GM19452 (cell line): ENCODE results near the gene GSTO2.

ENCODE experiments used
- ATAC-seq: cut with Tn5 transposase; IDR thresholded peaks from one replicate; pipeline ENCODE4 v1.9.1; 2021; ENCODE audit not compliant: unreplicated experiment

Gene GSTO2

DNA sequence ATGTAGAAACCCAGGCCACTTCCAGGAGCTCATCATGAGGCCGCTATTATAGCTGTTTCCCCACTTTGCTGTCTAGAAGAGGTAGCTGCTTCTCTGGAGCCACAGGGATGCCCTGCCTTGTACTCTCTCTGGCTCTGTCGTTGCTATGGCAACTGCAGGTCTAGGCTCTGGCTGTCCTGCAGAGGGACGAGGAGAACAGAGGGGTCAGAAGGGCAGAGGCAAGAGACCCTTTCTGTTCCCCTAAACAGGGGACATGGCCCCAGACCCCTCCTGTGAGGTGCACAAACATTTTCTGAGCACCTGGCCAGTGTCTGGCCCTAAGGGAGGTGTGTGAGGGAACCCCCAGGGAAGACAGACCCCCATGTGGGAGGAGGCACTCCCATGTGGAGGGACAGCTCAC, 37.9 kb downstream of the GSTO2 start:
- ATAC-seq: no peak

DNA sequence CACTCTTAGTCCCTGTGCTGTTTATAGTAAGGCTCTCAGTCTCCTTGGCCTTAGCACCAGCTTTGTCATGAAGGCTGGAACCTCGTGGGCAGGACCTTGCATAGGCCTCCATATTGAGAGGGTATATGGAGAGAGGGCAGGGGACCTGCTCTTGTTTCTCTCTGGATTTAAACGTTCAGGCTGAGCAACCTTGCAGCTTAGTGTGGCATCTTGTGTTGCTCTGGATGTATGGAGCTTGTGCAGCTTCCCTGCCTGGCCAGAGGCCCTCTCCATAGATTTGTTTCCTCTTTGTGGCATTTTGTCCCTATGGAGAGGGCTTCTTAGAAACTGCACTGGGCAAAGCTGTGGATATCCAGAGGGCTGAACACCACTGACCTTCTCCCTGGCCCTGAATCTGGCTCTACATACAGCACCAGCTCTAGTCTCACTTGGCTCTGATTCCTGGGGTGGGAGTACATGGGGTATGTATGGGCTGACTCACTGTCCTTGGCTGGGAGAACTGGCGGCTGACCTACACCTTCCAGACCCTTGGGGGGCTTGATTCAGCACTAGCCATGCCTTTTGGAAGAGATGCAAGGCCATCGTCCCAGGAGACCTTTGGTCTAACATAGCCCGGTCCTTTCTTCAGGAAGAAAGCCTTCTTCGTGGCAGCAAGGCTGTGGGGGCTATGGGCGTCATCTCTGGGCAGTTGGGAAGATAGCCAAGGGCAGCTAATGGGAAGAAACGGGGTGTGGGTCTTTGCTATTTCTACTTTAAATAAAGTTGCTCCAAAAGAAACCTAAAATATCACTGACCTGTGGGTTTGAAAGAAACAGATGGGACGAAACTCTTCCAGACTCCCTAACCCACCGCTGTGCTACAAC, 38.8 kb downstream of the GSTO2 start:
- no peak for ATAC-seq

DNA sequence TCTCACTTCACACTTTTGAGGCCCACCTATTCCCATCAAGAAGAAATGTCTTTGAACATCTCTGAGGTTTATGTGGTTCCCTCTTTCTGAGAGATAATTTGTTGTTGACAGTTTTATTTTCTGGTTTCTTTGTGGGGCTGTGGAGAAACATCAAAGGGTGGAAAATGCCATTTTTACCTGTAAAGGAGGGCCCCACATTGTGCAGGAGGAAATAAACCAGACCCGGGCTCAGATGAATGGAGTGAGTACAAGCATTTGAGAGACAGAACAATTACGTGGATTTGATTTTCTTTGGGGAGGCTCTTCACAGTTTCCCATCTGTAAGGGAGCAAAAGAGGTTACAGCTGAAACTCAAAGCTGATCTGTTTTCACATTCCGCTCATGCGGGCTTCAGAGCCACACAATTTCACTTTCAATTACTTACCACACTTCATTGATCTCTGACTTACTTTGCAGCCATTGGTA, 39.5 kb downstream of the GSTO2 start:
- ATAC-seq: peak; percentile 64

DNA sequence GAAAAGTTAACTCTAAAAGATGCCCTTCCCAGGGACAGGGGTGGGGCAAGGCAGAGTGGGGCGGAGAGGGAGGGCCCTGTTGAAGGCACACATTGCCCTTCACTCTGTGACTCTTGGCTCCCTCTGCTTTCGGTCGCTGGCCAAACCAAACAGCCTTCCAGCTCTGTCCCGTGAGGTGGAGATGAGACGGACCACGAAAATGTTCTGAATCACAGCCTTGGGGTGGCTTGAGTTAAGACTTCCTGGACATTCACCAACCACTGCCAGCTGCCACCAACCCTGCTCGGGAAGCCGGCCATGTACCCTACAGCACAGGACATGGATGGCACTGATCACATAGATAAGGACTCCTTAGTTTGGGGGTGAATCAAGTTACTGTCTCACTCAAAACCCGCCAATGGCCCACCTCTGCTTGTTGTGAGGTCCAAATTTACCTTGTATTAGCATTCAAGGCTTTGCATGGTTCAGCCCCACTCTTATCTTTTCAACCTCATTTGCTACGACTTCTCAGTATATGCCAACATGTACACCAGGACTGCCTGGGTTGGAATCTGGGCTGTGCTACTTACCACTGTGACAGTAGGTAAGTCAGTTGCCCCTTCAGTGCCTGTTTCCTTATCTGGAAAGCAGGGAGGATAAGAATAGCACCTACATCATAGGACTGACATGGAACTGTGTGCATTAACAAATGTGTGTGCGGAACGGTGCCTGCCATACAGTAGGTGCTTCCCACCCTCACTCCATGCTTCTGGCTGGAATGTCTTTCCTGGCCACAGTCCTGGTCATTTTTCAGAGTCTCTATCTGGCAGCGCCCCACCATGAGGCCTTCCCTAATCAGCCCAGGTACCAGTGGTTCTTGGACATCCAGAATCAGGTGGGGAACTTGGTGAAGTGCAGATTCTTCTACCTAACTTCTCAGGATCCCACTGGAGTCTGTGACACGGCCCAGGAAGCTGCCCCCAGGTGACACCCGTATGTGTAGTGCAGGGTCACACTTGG, 41.3 kb downstream of the GSTO2 start:
- no peak for ATAC-seq

DNA sequence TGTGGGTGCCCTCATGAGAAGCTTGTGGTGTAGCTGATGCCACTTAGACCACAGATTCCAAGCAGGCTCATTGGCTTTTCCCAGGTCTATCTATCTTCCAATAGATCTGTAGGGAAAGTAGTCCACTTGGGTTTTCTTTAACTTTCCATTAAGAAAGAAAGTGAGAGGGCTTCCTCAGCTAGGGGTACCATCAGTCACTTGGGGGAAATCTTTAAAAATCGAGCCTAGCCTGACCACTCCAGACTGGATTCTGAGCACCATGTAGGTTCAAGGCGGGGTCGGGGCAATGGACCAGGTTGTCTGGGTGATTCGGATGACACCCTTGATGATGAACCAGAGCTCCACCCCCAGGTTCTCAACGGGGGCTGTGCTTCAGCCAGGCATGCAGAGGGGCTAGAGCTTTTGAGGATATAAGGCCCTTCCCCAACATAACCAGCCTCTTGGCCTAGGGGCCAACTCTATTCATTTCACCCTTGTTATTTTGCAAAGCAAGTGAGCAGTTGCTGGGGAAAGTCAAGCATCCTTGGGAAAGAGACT, 42.3 kb downstream of the GSTO2 start:
- ATAC-seq: no peak

DNA sequence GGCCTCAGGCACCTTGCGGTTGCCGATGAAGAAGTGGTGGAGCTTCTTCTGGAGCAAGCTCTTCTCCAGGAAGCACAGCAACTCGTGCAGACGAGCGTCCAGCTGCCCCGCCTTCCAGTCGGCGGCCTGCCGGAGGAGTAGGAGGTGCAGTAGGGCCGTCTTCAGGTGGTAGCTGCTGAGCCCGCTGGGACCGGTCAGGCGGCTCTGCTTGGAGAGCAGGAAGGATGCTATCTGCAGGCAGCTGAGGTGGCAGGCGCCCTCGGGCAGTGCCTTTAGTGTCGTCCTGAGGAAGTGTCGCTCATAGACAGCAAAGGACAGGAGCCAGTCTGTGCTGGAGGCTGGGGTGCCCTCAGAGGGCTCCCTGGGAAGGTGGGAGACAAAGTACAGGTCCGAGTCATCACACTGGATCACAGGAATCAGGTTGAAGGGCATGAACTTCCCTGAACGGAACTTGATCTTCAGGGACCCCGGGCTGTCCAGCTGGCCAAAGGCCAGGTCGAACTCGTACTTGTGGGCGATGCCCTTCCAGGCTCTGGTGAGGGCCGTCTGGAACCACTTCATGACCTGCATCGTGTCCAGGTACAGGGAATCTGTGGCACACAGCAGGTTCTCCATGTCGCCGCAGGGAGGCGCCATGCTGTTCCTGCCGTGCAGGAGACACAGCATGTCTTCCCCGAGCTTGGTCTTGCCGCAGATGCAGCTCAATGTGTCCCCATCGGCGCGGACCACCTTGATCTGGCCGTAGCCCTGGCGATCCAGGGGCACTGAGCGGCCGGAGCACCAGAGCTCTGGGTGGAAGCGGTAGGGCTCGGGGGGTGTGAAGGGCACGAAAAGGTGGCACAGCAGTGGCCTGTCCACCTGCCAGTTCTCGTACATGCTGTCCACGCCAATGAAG, 45.9 kb downstream of the GSTO2 start:
- no peak for ATAC-seq

DNA sequence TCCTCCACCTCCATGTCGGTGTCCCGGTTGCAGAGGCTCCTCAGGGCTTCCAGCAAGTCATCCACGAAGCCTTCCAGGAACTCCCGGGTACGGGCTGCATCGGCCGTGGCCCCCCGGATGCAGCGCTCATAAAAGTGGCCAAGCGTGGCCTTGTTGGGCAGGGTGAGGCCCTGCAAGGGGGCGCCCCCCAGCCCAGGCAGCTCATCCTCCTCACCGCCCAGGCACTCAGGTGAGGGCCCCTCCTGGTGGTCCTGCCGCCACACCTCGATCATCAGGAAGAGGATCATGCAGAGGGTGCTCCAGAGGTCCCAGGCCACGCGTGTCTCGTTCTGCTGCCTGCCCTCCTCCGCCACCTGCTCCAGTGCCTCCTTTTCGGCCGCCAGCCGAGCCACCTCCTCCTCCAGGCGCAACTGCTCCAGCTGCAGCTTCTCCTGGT, 46.5 kb downstream of the GSTO2 start:
- no peak for ATAC-seq

DNA sequence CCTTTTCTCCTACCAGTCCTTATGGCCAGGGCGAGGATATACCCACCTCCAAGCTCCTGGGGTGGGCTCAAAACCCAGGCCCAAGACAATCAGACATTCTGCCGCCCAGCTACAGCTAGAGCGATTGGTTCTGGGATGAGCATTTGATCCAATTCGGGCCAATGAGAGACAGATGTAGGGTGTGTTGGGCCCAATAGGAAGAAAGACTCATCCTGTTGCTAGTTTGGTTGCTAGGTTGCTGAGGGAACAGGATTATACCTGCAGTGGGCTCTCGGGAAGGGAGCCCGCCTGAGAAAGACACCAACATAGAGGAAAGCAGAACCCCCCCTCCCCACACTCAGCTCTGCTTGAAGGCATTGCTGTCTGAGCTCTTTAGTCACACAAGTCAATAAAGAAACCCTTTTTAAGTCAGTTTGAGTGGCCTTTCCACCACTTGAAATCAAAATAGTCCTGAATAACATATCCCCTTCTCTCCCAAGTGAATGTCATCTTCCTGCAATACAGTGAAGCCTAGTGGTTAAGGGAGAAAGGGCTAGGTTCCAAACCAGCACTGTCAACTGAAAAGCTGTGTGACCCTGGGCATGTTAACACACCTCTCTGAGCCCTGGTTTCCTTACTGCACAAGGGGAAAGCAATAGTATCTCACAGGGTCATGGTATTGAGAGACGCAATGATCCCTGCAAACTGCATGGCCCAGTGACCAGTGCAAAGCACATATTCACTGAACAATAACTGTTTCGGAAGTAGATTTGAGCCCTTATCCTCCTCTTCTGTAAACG, 47.5 kb downstream of the GSTO2 start:
- ATAC-seq: no peak

DNA sequence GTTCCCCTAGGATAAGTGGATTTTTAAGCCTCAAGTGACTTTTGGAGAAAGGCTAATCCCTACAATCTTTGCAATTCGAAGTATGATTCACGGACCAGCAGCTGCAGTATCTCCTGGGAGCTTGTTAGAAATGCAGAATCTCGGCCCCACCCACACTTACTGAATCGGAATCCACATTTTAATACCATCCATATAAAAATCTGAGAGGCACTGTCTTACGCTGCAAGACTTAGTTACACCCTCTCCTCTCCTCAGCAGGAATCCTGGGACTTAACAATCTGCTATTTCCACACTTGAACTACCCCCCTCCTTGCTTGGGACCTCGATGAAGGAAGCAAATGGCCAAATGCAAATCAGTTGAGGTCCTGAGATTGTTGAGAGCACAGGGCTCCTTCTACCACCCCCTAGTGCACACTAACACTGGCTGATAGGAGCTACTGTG, 48.3 kb downstream of the GSTO2 start:
- no peak for ATAC-seq

DNA sequence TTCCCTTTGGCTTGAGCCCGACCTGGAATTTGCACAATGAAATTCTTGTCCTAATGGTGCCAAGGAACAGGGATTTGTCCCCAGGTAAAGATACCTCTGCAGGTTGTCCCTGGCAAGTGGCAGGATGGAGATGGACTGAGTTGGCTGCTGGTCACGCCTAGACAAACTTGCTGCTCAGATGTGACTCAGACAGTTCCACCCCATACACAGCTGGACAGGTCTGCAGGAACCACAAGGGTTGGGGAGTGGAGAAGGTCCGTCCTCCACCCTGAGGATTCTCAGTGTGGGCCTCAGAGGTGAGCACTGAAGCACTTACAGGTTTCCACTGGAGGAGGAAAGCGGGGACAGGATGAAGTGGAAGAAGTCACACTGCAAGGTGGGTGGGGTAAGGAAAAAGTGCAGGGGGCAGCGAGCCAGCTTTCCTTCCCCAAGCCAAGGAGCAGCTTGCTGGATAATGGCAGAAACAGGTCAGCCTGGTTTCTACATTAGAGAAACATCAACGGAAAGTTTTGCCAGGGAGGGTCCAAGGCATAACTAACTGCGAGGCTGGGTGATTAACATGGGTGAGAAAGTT, 48.8 kb downstream of the GSTO2 start:
- ATAC-seq: no peak

DNA sequence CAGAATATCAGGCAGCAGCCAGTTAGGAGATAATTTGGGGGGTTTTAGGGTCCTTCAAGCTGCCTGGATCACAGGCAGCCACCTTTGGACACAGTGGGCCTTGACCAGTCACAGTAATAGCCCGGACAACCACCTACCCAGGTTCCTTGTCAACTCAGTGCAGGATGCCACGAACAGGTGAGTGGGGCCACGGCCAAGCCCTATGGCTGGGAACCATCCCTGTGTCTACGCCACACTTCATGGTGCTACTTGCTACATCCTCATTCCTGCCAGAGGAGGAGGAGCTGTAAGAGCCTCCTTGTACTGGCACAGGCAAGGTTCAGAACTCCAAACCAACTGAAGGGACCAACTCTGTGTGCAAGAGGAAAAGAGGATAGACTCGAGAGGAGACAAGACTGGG, 49.3 kb downstream of the GSTO2 start:
- no peak for ATAC-seq

DNA sequence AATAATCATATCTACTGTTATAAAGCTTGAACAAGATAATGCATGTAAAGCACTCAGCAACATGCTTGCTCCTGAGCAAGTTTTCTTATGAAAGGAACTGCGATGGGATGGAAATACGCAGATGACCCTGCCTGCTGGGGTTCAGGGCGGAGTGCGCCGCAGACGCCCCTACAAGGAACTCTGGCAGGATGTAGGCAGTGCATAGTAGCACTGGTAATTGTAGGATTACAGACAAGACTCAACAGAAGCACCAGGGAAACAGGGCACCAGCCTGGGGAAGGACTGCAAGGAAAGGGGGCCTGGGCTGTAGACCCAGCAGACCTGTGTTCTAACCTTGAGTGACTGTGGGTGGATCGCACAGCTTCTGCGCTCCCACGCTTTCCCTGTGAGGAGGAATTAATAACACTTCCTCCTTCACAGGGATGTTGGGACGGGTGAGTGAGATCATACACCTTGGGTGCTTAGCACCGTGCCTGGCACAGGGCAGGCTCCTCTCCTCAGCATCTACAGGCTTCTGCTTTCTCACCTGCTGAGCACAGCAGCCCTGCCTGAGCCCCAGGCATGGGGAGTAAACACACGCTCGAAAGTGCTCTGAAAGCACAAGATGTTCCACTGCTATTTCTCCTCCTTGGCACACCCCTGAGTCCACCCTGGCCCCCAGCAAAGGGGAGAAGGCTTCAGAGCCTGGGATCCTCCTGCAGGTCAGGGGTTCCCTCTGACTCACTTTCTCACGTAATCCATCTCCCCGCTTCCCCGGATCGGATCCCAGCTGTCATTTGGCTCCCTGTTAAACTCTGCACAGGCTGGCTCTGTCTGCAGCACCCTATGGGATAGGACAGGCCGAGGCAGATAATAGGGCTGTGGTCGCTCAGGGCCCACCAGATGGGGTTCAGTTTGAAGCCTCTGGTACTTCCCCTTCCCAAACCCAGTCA, 50.1 kb downstream of the GSTO2 start:
- no peak for ATAC-seq

DNA sequence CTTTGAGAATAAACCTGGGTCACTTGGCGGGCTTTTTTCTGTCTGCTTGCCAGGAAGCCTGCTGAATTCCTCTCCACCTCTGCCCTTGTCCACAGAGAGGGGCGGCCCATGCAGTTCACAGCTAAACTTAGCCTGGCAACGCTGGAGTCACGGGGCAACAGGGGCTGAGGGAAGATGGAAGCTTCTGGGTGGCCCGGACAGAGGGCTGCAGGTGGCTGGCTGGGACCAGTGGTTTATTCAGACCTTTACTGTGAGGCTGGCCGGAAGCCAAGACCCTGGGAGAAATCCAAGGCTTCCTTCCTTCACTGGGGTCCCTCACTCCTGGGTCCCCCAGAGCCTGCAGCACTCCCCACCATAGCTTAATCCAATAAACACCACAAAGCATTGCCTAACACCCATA, 52.2 kb downstream of the GSTO2 start:
- ATAC-seq: no peak

DNA sequence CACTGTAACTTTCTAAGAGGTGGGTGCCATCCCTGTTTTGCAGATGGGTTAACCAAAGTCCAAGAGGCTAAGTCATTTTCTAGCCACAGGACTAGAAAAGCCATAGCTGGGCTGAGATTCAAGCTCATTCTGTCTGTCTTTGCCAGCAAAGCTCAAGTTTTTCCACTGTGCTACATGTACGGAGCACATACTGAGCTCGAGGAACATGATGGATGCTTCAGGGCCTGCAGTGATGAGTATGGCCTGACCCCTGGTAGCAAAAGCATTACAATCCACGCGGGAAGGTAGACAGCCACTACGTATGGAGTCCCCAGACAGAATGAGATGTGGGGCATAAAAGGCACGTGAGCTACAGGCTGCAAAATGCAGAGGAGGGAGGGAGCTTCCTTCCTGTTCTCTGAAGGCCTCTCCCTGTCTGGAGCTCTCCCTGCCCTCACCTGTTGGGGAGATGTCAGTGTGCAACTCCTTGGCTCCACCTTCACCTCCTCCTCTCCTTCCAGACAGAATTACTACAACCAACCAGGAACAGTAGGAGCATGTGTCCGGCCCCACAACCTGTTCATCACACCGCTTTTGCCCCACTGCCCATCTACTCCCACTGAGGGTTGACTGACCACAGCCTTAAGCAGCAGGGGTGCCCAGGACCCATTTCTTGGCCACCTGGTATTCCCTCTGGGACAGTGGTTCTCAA, 52.9 kb downstream of the GSTO2 start:
- no peak for ATAC-seq

DNA sequence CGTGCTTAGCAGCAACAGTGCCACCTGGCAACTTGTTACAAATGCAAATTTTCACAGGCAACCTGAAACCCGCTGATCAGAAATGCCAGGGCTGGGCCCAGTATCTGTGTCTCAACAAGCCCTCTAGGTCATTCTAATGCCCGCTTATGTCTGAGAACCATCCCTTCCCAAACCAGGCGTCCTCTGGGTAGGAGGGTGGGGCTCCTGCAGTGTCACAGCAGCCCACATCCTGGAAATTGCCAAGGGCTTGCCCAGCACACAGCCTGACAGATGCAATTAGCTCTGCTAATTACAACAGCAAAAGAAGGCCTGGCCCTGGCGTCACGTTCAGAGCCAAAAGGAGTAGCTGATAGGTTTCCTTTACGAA, 53.4 kb downstream of the GSTO2 start:
- no peak for ATAC-seq

DNA sequence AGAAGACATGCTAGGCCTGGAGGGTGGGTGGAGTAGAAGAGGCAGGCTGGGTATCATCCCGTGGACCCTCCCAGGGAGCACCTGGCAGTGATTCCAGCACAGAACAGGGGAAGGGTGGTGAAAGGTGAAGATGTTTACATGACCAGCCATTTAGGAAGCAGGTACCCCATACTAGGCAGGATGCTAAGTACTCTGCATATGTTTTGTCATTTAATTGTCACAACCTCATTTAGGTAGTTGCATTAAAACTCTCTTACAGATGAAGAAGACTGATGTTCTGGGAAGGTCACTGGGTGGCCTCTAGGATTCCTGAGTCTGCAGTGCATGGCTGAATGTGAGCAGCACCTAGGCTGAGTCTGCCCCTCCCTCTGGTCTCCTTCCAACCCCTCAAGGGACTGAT, 54.1 kb downstream of the GSTO2 start:
- no peak for ATAC-seq

DNA sequence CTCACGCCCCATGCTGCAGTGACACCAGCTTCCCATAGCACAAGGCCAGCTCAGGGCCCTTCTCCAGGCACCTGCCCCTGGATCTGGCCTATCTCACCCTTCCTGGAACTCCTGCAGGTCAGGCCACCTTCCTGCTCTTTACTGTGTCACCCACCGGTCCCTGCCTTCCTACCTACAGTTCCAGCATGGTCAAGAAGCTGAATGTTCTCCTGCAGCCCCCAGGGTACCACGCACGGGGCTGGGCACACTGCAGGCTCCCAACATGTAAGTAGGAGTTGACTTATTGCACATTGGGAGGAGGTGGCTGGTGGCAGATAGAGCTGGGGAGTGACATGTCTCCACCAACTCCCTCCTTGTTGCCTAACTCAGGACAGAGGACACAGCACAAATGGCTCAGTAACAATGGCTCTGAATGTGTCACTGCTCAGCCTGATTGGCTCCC, 54.8 kb downstream of the GSTO2 start:
- no peak for ATAC-seq
